Transverse colon (tissue), 4 donors: ENCODE data around the gene TBC1D19. TPM values are rescaled to one million over a fixed set of nuclear protein-coding genes. Genes with fewer than 3 reads are reported as not detected.
"Not testable (repeated sequence)": the region's sequence is repeated elsewhere in the genome, so short reads cannot be mapped to it uniquely, and the experiment has no call there.

Source experiments
- DNase-seq: peaks from one replicate; pipeline ENCODE4 v3.0.0-alpha.2; 2019
- H3K27ac ChIP-seq, 4 donors: fragments of 200-600 bp; sonication (generic); 2 replicates each; pipeline ENCODE4 v1.5.1; 2016 to 2018; ENCODE audit warnings: inconsistent platforms in 4 of 4
- H3K27me3 ChIP-seq: fragments of 200-600 bp; sonication (generic); 2 replicates; pipeline ENCODE4 v1.5.1; 2017; ENCODE audit warnings: inconsistent platforms
- H3K36me3 ChIP-seq, 4 donors: fragments of 200-600 bp; sonication (generic); 2 replicates each; pipeline ENCODE4 v1.5.1; 2017 to 2019; ENCODE audit warnings: inconsistent platforms in 4 of 4
- H3K4me1 ChIP-seq, 4 donors: fragments of 200-600 bp; sonication (generic); 2 replicates each; pipeline ENCODE4 v1.5.1; 2017 to 2020; ENCODE audit warnings: inconsistent platforms in 4 of 4
- H3K4me3 ChIP-seq, 4 donors: fragments of 200-600 bp; sonication (generic); 1 replicate in 1 of 4; 2 replicates in 3 of 4; pipeline versions ENCODE4 v1.5.1 to v1.6.1; 2017 to 2019; ENCODE audit warnings: inconsistent platforms in 4 of 4
- H3K9me3 ChIP-seq, 2 donors: fragments of 200-600 bp; sonication (generic); 2 replicates each; pipeline ENCODE4 v1.5.1; 2017 to 2019; ENCODE audit warnings: inconsistent platforms in 2 of 2
- EP300 ChIP-seq: sonication (generic); formaldehyde crosslinking; IDR thresholded peaks from one replicate; pipeline ENCODE4 v1.6.1; 2017; ENCODE audit warnings: antibody characterized with exemption, low read depth
- POLR2A ChIP-seq: fragments of 450-650 bp; IDR thresholded peaks from one replicate; pipeline ENCODE4 v1.6.1; 2016; ENCODE audit warnings: antibody characterized with exemption, mild to moderate bottlenecking, moderate library complexity
- POLR2AphosphoS5 ChIP-seq, 3 donors: sonication (generic); formaldehyde crosslinking; IDR thresholded peaks; one replicate each; pipeline ENCODE4 v1.6.1; 2016; ENCODE audit warnings: antibody characterized with exemption in 3 of 3
- WGBS, 2 donors: methylation state at CpG; one replicate each; pipeline ENCODE4 v1.1.5; 2018; ENCODE audit warnings: low coverage in 1 of 2; 5-methylcytosine and 5-hydroxymethylcytosine counted together
- in situ Hi-C, 4 donors: fragments of 200-750 bp; cut with MboI; loops; one replicate each; pipeline versions ENCODE4 v1.15.0 to v1.15.1; 2017; ENCODE audit warnings: low sequenced_read_pairs in 3 of 4, low pct_ligation_motif_present in 1 of 4, low pct_unique_long_range_greater_than_20kb in 1 of 4
- intact Hi-C: fragments of 100-400 bp; cut with DNase I; formaldehyde crosslinking; loops from one replicate; pipeline ENCODE4 v1.15.1; 2023; ENCODE audit warnings: low total_unique reads
- total RNA-seq, 4 donors: library from RNA; depleted of rRNA; stranded (reverse); fragments of >200 nt; gene quantifications; one replicate each; pipeline ENCODE4 v1.1.0, GENCODE V29; 2016
- TF ChIP-seq, protein P1 (sequence below), 5 experiments: fragments of 200-600 bp in 3 of 5; fragments of 450-650 bp in 2 of 5; sonication (generic) in 3 of 5; IDR thresholded peaks; 1 replicate in 2 of 5; 2 replicates in 3 of 5; pipeline ENCODE4 v1.5.1; 2016 to 2017; ENCODE audit warnings: antibody characterized with exemption in 5 of 5, inconsistent platforms in 3 of 5, mild to moderate bottlenecking in 2 of 5, moderate library complexity in 1 of 5

The TBC1D19 gene
- total RNA-seq, 4 donors from 2014 or later, result 6.3 to 19.1 (median 9.6) TPM

DNA sequence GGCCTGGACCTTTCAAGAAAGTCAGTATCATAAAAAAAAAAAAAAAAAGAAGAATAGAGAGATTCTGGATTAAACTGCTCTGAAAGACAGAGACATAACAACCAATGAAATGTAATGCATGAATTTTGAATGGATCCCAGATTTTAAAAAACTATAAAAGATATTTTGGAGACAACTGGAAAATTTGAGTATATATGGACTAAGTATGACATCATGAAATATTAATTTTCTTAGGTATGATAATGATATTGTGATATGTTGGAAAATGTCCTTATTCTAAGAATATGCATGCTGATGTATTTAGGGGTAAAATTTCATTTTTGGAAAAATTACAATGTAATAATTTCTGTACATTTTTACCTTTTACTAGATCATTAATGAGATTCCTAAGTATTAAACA, 52.6 kb downstream of the TBC1D19 start:
- H3K27me3 ChIP-seq, result no peaks in the 10 kb centered on the region
- no peak overlapping the region for H3K27ac ChIP-seq
- H3K9me3 ChIP-seq, result no peaks in the 10 kb centered on the region
- DNase-seq, result no peak
- H3K4me3 ChIP-seq, result no peak overlapping the region
- intact Hi-C loops (no loop called here), in situ Hi-C loops (no loop called here)
- peaks cover 0 to 4% (median 0%) of the 10 kb centered on the region in 4 donors for H3K36me3 ChIP-seq
- H3K4me1 ChIP-seq, result no peaks in the 10 kb centered on the region
- TF ChIP-seq POLR2A, result no peak
- TF ChIP-seq, protein P1, sequence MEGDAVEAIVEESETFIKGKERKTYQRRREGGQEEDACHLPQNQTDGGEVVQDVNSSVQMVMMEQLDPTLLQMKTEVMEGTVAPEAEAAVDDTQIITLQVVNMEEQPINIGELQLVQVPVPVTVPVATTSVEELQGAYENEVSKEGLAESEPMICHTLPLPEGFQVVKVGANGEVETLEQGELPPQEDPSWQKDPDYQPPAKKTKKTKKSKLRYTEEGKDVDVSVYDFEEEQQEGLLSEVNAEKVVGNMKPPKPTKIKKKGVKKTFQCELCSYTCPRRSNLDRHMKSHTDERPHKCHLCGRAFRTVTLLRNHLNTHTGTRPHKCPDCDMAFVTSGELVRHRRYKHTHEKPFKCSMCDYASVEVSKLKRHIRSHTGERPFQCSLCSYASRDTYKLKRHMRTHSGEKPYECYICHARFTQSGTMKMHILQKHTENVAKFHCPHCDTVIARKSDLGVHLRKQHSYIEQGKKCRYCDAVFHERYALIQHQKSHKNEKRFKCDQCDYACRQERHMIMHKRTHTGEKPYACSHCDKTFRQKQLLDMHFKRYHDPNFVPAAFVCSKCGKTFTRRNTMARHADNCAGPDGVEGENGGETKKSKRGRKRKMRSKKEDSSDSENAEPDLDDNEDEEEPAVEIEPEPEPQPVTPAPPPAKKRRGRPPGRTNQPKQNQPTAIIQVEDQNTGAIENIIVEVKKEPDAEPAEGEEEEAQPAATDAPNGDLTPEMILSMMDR (IDR thresholded peaks at IDR 0.05), result no peak
- TF ChIP-seq EP300, result no peak
- TF ChIP-seq POLR2AphosphoS5 (IDR thresholded peaks at IDR 0.05), result no peak

GRCh38 chr4:26640639-26641038, 56.8 kb downstream of the TBC1D19 start:
- H3K9me3 ChIP-seq, H3K36me3 ChIP-seq, DNase-seq, intact Hi-C loops, H3K27me3 ChIP-seq, H3K4me1 ChIP-seq, H3K4me3 ChIP-seq, H3K27ac ChIP-seq, in situ Hi-C loops: not testable (repeated sequence)
- 97% methylated on average over 8 of the region's 8 CpGs; no CpG with 5 or more reads in 1 of the 2 donors for WGBS, 2 donors

- H3K36me3 ChIP-seq, result no peaks in the 10 kb centered on the region
- WGBS, 2 donors, result 93% methylated on average over 2 of the region's 2 CpGs
- H3K4me1 ChIP-seq, result no peaks in the 10 kb centered on the region
- DNase-seq, result no peak
- intact Hi-C loops (no loop called here), in situ Hi-C loops (no loop called here)
- no peak overlapping the region for H3K27ac ChIP-seq
- peaks cover 0 to 3% of the 10 kb centered on the region in 2 donors for H3K9me3 ChIP-seq
- H3K4me3 ChIP-seq, result no peak overlapping the region
- H3K27me3 ChIP-seq, result no peaks in the 10 kb centered on the region
- no peak for TF ChIP-seq EP300
- no peak for TF ChIP-seq POLR2A
- TF ChIP-seq, protein P1 (IDR thresholded peaks at IDR 0.05), result no peak
- no peak for TF ChIP-seq POLR2AphosphoS5 (IDR thresholded peaks at IDR 0.05)
These were observed 63.8 kb downstream of the TBC1D19 start for GRCh38 chr4:26647523-26648224.

GRCh38 chr4:26648260-26648659, 64.4 kb downstream of the TBC1D19 start:
- no peak overlapping the region for H3K27ac ChIP-seq
- in situ Hi-C loops, result no loop called here
- H3K9me3 ChIP-seq, result peaks cover 0 to 3% of the 10 kb centered on the region in 2 donors
- intact Hi-C loops, result no loop called here
- no peaks in the 10 kb centered on the region for H3K4me1 ChIP-seq
- H3K27me3 ChIP-seq, result no peaks in the 10 kb centered on the region
- WGBS, 2 donors, result 29 to 59% methylated on average over 1 of the region's 1 CpG
- no peaks in the 10 kb centered on the region for H3K36me3 ChIP-seq
- no peak overlapping the region for H3K4me3 ChIP-seq
- DNase-seq, result no peak
- TF ChIP-seq POLR2A (no peak), POLR2AphosphoS5 (IDR thresholded peaks at IDR 0.05) (no peak), EP300 (no peak)
- TF ChIP-seq, protein P1 (IDR thresholded peaks at IDR 0.05), result no peak

DNA sequence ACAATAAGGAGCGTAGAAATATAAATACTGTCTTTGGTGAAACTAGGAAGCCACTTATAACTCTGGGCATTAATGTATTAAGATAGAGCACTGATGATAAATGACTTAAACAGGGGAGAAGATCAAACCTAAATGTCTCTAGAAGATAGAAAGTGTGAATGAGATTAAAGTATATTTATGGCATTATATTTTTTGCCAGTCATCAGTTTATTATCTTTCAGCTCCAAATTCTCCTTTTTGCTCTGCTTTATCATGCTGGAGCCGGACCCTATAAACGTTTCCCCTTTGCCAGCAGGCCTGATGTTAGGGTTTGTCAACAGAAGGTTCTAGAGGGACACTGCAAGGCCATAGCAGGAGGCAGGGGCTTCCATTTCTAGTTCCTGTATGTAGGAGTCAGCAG, 76.4 kb downstream of the TBC1D19 start:
- in situ Hi-C loops, result no loop called here
- Histone ChIP-seq H3K9me3 (no peaks in the 10 kb centered on the region), H3K4me1 (no peaks in the 10 kb centered on the region), H3K4me3 (no peak overlapping the region), H3K27me3 (no peaks in the 10 kb centered on the region), H3K36me3 (no peaks in the 10 kb centered on the region), H3K27ac (no peak overlapping the region)
- TF ChIP-seq, protein P1 (IDR thresholded peaks at IDR 0.05), result no peak
- TF ChIP-seq EP300, result no peak
- TF ChIP-seq POLR2A, result no peak
- no peak for TF ChIP-seq POLR2AphosphoS5 (IDR thresholded peaks at IDR 0.05)
- intact Hi-C loops, result loop anchor here (2.0 kb wide), 1 partner anchor 233 kb away; no protein-coding TSS in a partner anchor
- DNase-seq, result no peak
- whole genome bisulfite sequencing, 2 donors, result 84 to 91% methylated on average over 3 of the region's 3 CpGs
